ENCODE measurements around the gene TRABD2B. TPM values are rescaled to one million over a fixed set of nuclear protein-coding genes. Genes with fewer than 3 reads are reported as not detected.

Gene TRABD2B
- total RNA-seq, 4 donors from 2014 or later = 0.16 to 1.5 (median 0.55) TPM

GRCh38 chr1:47998396-47998990 lies 1.3 kb upstream of the TRABD2B start:
- TF ChIP-seq CTCF (IDR thresholded peaks at IDR 0.05; ENCODE audit: low read depth) = no peak

GRCh38 chr1:47996406-47997226 lies 569 bp downstream of the TRABD2B start:
- no peak for TF ChIP-seq CTCF (IDR thresholded peaks at IDR 0.05; ENCODE audit: low read depth)

- no peak for TF ChIP-seq CTCF (IDR thresholded peaks at IDR 0.05; ENCODE audit: low read depth)
These were observed 1.2 kb downstream of the TRABD2B start for GRCh38 chr1:47996060-47996405.

GRCh38 chr1:47995306-47996050 lies 1.7 kb downstream of the TRABD2B start:
- no peak for TF ChIP-seq CTCF (IDR thresholded peaks at IDR 0.05; ENCODE audit: low read depth)

GRCh38 chr1:47993881-47994625 lies 3.1 kb downstream of the TRABD2B start:
- TF ChIP-seq CTCF (IDR thresholded peaks at IDR 0.05; ENCODE audit: low read depth) = no peak

- TF ChIP-seq CTCF (IDR thresholded peaks at IDR 0.05; ENCODE audit: low read depth) = no peak
These were observed 3.8 kb downstream of the TRABD2B start for GRCh38 chr1:47993416-47993740.
